K562 (cell line): ENCODE results near the gene MSH2. TPM values are rescaled to one million over a fixed set of nuclear protein-coding genes. Genes with fewer than 3 reads are reported as not detected.
"Not testable (repeated sequence)": the region's sequence is repeated elsewhere in the genome, so short reads cannot be mapped to it uniquely, and the experiment has no call there.

Experiments used
- ATAC-seq: fragments of 200-7000 bp; cut with Tn5 transposase; 3 replicates; pipeline ENCODE4 v1.9.1; 2020; ENCODE audit warnings: moderate library complexity
- BruUV-seq: library from RNA; stranded (reverse); fragments of 400-500 nt; replicated peaks from 2 replicates; lab custom pipeline; 2021; lab: Mats Ljungman, UMichigan
- CTCF ChIA-PET: fragments of 300-600 bp; formaldehyde crosslinking; extraction: SDS; loops from one replicate; lab custom pipeline; 2021; ENCODE audit warnings: low intra/inter-chr PET ratio; lab: Yijun Ruan, JAX
- POLR2A ChIA-PET: fragments of 300-600, 350-650 bp; sonication (Branson Sonifier 250); formaldehyde crosslinking; extraction: SDS; loops from one replicate; lab custom pipeline; 2021; ENCODE audit warnings: antibody characterized with exemption, inconsistent platforms; lab: Yijun Ruan, JAX
- DNase-seq, 4 experiments: peaks; one replicate each; pipeline versions ENCODE4 v3.0.0 to v3.0.0-alpha.2; 2011 to 2018; ENCODE audit warnings: low spot score in 3 of 4, mixed read lengths in 3 of 4; ENCODE audit errors: extremely low read depth in 1 of 4
- FAIRE-seq: peaks from 2 replicates; lab custom pipeline; 2011; peaks lifted over from hg19 to GRCh38; lab: Jason Lieb, UNC
- H2AFZ ChIP-seq: 2 replicates; pipeline ENCODE4 v1.6.0; 2011; ENCODE audit warnings: low read depth, low read length, control low read depth, inconsistent platforms
- H3K27ac ChIP-seq: fragments of 200-600 bp; 3 replicates; pipeline ENCODE4 v1.8.0; 2011; ENCODE audit warnings: low read depth, mild to moderate bottlenecking, control low read depth, inconsistent platforms, low read length, moderate library complexity, mixed read lengths; ENCODE audit errors: extremely low read depth
- H3K27me3 ChIP-seq, 2 experiments: fragments of 300-600 bp in 1 of 2; 2 replicates in 1 of 2; 3 replicates in 1 of 2; pipeline versions ENCODE4 v1.6.0 to v1.8.0; 2011; ENCODE audit warnings: inconsistent platforms in 2 of 2, low read length in 2 of 2, mild to moderate bottlenecking in 1 of 2, mixed read lengths in 1 of 2, moderate library complexity in 1 of 2; ENCODE audit not compliant: control insufficient read depth in 2 of 2, insufficient read depth in 2 of 2
- H3K36me3 ChIP-seq: fragments of 300-600 bp; 3 replicates; pipeline ENCODE4 v1.8.0; 2011; ENCODE audit warnings: mild to moderate bottlenecking, low read length, inconsistent platforms; ENCODE audit not compliant: control insufficient read depth, insufficient read depth
- H3K4me1 ChIP-seq, 2 experiments: fragments of 200-600 bp in 1 of 2; replicated peaks in 1 of 2; 2 replicates in 1 of 2; 3 replicates in 1 of 2; pipeline versions ENCODE4 v1.5.1 to v1.8.0; 2011; ENCODE audit warnings: inconsistent platforms in 2 of 2, low read length in 2 of 2, mild to moderate bottlenecking in 1 of 2, mixed read lengths in 1 of 2, moderate library complexity in 1 of 2; ENCODE audit not compliant: control insufficient read depth in 2 of 2, insufficient read depth in 2 of 2
- H3K4me2 ChIP-seq: 2 replicates; pipeline ENCODE4 v1.6.1; 2011; ENCODE audit warnings: low read length, control low read depth, inconsistent platforms, mixed read lengths; ENCODE audit not compliant: insufficient read depth
- H3K4me3 ChIP-seq: fragments of 200-600 bp; sonication (generic), shearing (Covaris generic); 2 replicates; pipeline ENCODE4 v1.5.1; 2016; ENCODE audit warnings: control low read depth, inconsistent platforms
- H3K79me2 ChIP-seq: fragments of 200-600 bp; 3 replicates; pipeline ENCODE4 v1.8.0; 2011; ENCODE audit warnings: low read length, inconsistent platforms; ENCODE audit not compliant: control insufficient read depth, insufficient read depth
- H3K9ac ChIP-seq, 2 experiments: 2 replicates each; pipeline versions ENCODE4 v1.6.0 to v1.6.1; 2011; ENCODE audit warnings: low read depth in 2 of 2, low read length in 2 of 2, control low read depth in 1 of 2, inconsistent platforms in 1 of 2, mild to moderate bottlenecking in 1 of 2, mixed read lengths in 1 of 2; ENCODE audit not compliant: insufficient read depth in 1 of 2
- H3K9me1 ChIP-seq: one replicate; pipeline ENCODE4 v1.6.0; 2011; ENCODE audit warnings: inconsistent platforms, mild to moderate bottlenecking, low read length, moderate library complexity; ENCODE audit not compliant: control insufficient read depth, insufficient read depth
- H3K9me3 ChIP-seq: replicated peaks from 2 replicates; pipeline ENCODE4 v1.5.1; 2011; ENCODE audit warnings: low read depth, low read length, inconsistent platforms; ENCODE audit not compliant: control insufficient read depth, insufficient read depth
- H4K20me1 ChIP-seq: replicated peaks from 2 replicates; pipeline ENCODE4 v1.6.1; 2011; ENCODE audit warnings: low read length, inconsistent platforms, mixed read lengths; ENCODE audit not compliant: control insufficient read depth, insufficient read depth
- ELF1 ChIP-seq: fragments of 200-800 bp; sonication (Bioruptor generic); IDR thresholded peaks from 2 replicates; pipeline ENCODE4 v1.6.1; 2016; ENCODE audit warnings: missing genetic modification characterization, missing compliant biosample characterization
- FOXK2 ChIP-seq, 2 experiments: fragments of 450-650 bp; IDR thresholded peaks in 1 of 2; conservative IDR thresholded peaks in 1 of 2; 2 replicates each; pipeline ENCODE4 v1.6.1; 2016; ENCODE audit warnings: low read depth in 2 of 2, mild to moderate bottlenecking in 1 of 2
- HDGF ChIP-seq: fragments of 450-650 bp; IDR thresholded peaks from 2 replicates; pipeline ENCODE4 v1.6.1; 2016
- PHF20 ChIP-seq: fragments of 450-650 bp; IDR thresholded peaks from 2 replicates; pipeline ENCODE4 v1.6.1; 2018; ENCODE audit not compliant: partially characterized antibody
- RBM17 ChIP-seq: fragments of 200-400 bp; formaldehyde crosslinking; IDR thresholded peaks from 2 replicates; pipeline ENCODE4 v1.6.1; 2017; ENCODE audit warnings: low read depth, mild to moderate bottlenecking, low read length, borderline replicate concordance
- ZKSCAN3 ChIP-seq: fragments of 250-450 bp; sonication (Bioruptor Pico); IDR thresholded peaks from 2 replicates; pipeline ENCODE4 v1.4.0; 2020
- WGBS: fragments of 100-300 bp; shearing (Covaris generic); methylation state at CpG from one replicate; pipeline ENCODE4 v1.1.6; 2016; ENCODE audit warnings: low coverage, mixed read lengths; ENCODE audit not compliant: insufficient coverage; ENCODE audit errors: missing lambda C conversion rate; 5-methylcytosine and 5-hydroxymethylcytosine counted together
- in situ Hi-C: fragments of 300-500 bp; cut with MboI; formaldehyde crosslinking; loops from 4 replicates; pipeline ENCODE4 v1.15.0; 2018; ENCODE audit warnings: inconsistent platforms, mixed read lengths
- intact Hi-C: fragments of 100-400 bp; cut with micrococcal nuclease; formaldehyde crosslinking; loops from 2 replicates; pipeline ENCODE4 v1.14.2; 2022
- polyA plus RNA-seq, 8 experiments: library from polyadenylated mRNA; depleted of rRNA in 4 of 8; stranded (reverse) in 5 of 8; unstranded in 3 of 8; fragments of >200 nt; fragmentation: Nextera tagmentation in 2 of 8; fragmentation: Illumina TruSeq in 1 of 8; extraction: Ambion mirVana in 2 of 8; extraction: Trizol in 1 of 8; gene quantifications; 2 replicates each; pipeline versions ENCODE4 v1.2.1 to v1.2.3, GENCODE V29; 2011 to 2014; ENCODE audit warnings: inconsistent platforms in 1 of 8, missing spikeins in 1 of 8
- total RNA-seq, 7 experiments: library from RNA; depleted of rRNA in 6 of 7; stranded (reverse); fragments of >200 nt in 6 of 7; fragmentation: Illumina TruSeq in 2 of 7; extraction: Trizol in 2 of 7; gene quantifications; 2 replicates each; pipeline versions ENCODE4 v1.2.1 to v1.2.3, GENCODE V29; 2011 to 2021; ENCODE audit warnings: low replicate concordance in 1 of 7
- TF ChIP-seq, protein P1 (sequence below), 2 experiments: fragments of 450-650 bp; conservative IDR thresholded peaks; 2 replicates each; pipeline ENCODE4 v1.6.1; 2017; ENCODE audit warnings: mild to moderate bottlenecking in 2 of 2, moderate library complexity in 2 of 2
- TF ChIP-seq, protein P2 (sequence below): fragments of 250-450 bp; sonication (Bioruptor Pico); IDR thresholded peaks from 2 replicates; pipeline ENCODE4 v1.4.0; 2020; ENCODE audit warnings: mild to moderate bottlenecking, moderate library complexity
- TF ChIP-seq, protein P3 (sequence below): fragments of 450-650 bp; IDR thresholded peaks from 2 replicates; pipeline ENCODE4 v1.6.1; 2016; ENCODE audit warnings: low read depth, mild to moderate bottlenecking, moderate library complexity
- TF ChIP-seq, protein P4 (sequence below): fragments of 250-450 bp; sonication (Bioruptor Pico); IDR thresholded peaks from 2 replicates; pipeline ENCODE4 v1.8.0; 2022; ENCODE audit warnings: moderate library complexity, mild to moderate bottlenecking, inconsistent platforms

The MSH2 gene
- total and polyA plus RNA-seq, 9 of the 15 experiments (the other 6 are each of a cell fraction or from before 2014, with no cell fraction given) = 51.8 to 139 (median 113) TPM

DNA sequence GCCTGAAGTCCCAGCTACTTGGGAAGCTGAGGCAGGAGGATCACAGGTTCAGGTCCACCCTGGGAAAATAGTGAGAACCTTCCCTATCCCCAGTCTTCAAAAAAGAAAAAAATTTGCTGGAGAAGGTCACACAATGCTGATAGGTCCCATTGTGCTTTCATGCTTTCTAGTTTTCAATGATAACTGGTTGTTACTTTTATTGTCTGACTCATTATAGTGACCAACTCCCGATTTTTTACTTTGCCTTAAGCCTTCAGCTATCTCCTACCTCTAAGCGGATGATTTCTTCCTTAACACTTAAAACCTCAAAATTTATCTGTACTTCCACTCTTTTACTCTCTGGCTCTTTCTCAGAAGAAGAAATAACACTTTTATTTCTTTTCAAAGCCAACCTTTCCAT, 17.3 kb downstream of the MSH2 start:
- Histone ChIP-seq H2AFZ (no peak overlapping the region), H3K4me2 (no peak overlapping the region), H3K27me3 (no peaks in the 10 kb centered on the region), H3K4me3 (no peak overlapping the region), H3K9ac (no peak overlapping the region), H3K4me1 (no peaks in the 10 kb centered on the region), H3K9me3 (no peaks in the 10 kb centered on the region), H3K79me2 (no peaks in the 10 kb centered on the region), H3K27ac (no peak overlapping the region), H3K36me3 (peaks cover 78% of the 10 kb centered on the region; the same call in 2 of the 3 replicates), H4K20me1 (no peaks in the 10 kb centered on the region), H3K9me1 (no peaks in the 10 kb centered on the region)
- TF ChIP-seq, protein P1, sequence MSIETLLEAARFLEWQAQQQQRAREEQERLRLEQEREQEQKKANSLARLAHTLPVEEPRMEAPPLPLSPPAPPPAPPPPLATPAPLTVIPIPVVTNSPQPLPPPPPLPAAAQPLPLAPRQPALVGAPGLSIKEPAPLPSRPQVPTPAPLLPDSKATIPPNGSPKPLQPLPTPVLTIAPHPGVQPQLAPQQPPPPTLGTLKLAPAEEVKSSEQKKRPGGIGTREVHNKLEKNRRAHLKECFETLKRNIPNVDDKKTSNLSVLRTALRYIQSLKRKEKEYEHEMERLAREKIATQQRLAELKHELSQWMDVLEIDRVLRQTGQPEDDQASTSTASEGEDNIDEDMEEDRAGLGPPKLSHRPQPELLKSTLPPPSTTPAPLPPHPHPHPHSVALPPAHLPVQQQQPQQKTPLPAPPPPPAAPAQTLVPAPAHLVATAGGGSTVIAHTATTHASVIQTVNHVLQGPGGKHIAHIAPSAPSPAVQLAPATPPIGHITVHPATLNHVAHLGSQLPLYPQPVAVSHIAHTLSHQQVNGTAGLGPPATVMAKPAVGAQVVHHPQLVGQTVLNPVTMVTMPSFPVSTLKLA (conservative IDR thresholded peaks at IDR 0.05) = no peak
- TF ChIP-seq, protein P2, sequence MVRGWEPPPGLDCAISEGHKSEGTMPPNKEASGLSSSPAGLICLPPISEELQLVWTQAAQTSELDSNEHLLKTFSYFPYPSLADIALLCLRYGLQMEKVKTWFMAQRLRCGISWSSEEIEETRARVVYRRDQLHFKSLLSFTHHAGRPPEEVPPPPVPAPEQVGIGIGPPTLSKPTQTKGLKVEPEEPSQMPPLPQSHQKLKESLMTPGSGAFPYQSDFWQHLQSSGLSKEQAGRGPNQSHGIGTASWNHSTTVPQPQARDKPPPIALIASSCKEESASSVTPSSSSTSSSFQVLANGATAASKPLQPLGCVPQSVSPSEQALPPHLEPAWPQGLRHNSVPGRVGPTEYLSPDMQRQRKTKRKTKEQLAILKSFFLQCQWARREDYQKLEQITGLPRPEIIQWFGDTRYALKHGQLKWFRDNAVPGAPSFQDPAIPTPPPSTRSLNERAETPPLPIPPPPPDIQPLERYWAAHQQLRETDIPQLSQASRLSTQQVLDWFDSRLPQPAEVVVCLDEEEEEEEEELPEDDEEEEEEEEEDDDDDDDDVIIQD (CRISPR knock-in tag) = no peak
- TF ChIP-seq ZKSCAN3 (CRISPR knock-in tag) = no peak
- no peak for TF ChIP-seq HDGF
- TF ChIP-seq, protein P3, sequence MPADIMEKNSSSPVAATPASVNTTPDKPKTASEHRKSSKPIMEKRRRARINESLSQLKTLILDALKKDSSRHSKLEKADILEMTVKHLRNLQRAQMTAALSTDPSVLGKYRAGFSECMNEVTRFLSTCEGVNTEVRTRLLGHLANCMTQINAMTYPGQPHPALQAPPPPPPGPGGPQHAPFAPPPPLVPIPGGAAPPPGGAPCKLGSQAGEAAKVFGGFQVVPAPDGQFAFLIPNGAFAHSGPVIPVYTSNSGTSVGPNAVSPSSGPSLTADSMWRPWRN = no peak
- TF ChIP-seq, protein P4, sequence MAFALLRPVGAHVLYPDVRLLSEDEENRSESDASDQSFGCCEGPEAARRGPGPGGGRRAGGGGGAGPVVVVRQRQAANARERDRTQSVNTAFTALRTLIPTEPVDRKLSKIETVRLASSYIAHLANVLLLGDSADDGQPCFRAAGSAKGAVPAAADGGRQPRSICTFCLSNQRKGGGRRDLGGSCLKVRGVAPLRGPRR (CRISPR knock-in tag) = no peak
- no peak for TF ChIP-seq PHF20
- no peak for TF ChIP-seq ELF1 (tag)
- TF ChIP-seq RBM17 = no peak
- no peak for TF ChIP-seq FOXK2 (conservative IDR thresholded peaks at IDR 0.05 in 1 of 2, IDR thresholded peaks at IDR 0.05 in 1 of 2; ENCODE audit: low read depth in 2 of 2)
- intact Hi-C loops (no loop called here), in situ Hi-C loops (no loop called here)
- ATAC-seq (no peak), DNase-seq (no peak), FAIRE-seq (no peak)
- WGBS = 66% methylated on average over 2 of the region's 2 CpGs
- ChIA-PET CTCF (no interaction called here), POLR2A (no interaction called here)
- no TSS peak for BruUV-seq

DNA sequence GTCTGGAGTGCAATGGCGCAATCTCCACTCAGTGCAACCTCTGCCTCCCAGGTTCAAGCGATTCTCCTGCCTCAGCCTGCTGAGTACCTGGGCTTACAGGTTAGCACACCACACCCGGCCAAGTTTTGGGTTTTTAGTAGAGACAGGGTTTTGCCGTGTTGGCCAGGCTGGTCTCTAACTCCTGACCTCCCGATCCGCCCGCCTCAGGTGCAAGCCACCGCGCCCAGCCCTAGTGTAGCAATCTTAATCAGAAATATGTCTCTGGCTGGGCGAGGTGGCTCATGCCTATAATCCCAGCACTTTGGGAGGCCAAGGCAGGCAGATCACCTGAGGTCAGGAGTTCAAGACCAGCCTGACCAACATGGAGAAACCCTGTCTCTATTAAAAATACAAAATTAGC, 17.7 kb downstream of the MSH2 start:
- 94% methylated on average over 10 of the region's 10 CpGs for WGBS
- peaks cover 77% of the 10 kb centered on the region; the same call in 2 of the 3 replicates for H3K36me3 ChIP-seq
- POLR2A ChIA-PET, H4K20me1 ChIP-seq, ATAC-seq, H3K4me3 ChIP-seq, H3K27ac ChIP-seq, intact Hi-C loops, H3K27me3 ChIP-seq, in situ Hi-C loops, H3K4me2 ChIP-seq, H3K9me3 ChIP-seq, FAIRE-seq, BruUV-seq, H2AFZ ChIP-seq, CTCF ChIA-PET, DNase-seq, H3K79me2 ChIP-seq, H3K9ac ChIP-seq, H3K4me1 ChIP-seq, H3K9me1 ChIP-seq: not testable (repeated sequence)
